PFSK-1 (cell line): ENCODE data around the gene PAPLN.

ENCODE experiments used
- FOXP2 ChIP-seq: optimal IDR thresholded peaks from 2 replicates; pipeline ENCODE3; 2011; ENCODE audit warnings: borderline replicate concordance, control low read depth, inconsistent platforms; ENCODE audit not compliant: insufficient read depth; ENCODE audit errors: extremely low read length, extremely low read depth
- POLR2AphosphoS5 ChIP-seq: IDR thresholded peaks from 2 replicates; pipeline ENCODE4 v1.6.1; 2012; ENCODE audit warnings: low read depth, mild to moderate bottlenecking, control low read depth, low read length, moderate library complexity
- REST ChIP-seq, 2 experiments: IDR thresholded peaks; 2 replicates each; pipeline versions ENCODE4 v1.6.1 to v1.8.0; 2011 to 2012; ENCODE audit warnings: low read depth in 2 of 2, low read length in 2 of 2, control low read depth in 1 of 2, inconsistent platforms in 1 of 2, mild to moderate bottlenecking in 1 of 2, moderate library complexity in 1 of 2; ENCODE audit not compliant: insufficient read depth in 1 of 2
- SIN3A ChIP-seq: IDR thresholded peaks from 2 replicates; pipeline ENCODE4 v1.6.1; 2012; ENCODE audit warnings: mild to moderate bottlenecking, low read length, moderate library complexity, borderline replicate concordance; ENCODE audit not compliant: insufficient read depth
- TAF1 ChIP-seq: IDR thresholded peaks from 2 replicates; pipeline ENCODE4 v1.6.1; 2012; ENCODE audit warnings: low read length, control low read depth, borderline replicate concordance; ENCODE audit not compliant: insufficient read depth

Gene PAPLN

GRCh38 chr14:73283608-73284379 is 46.5 kb downstream of the PAPLN start:
- TF ChIP-seq SIN3A: no peak
- TF ChIP-seq TAF1: no peak
- TF ChIP-seq FOXP2: no peak
- TF ChIP-seq REST (IDR thresholded peaks at IDR 0.05; ENCODE audit: insufficient read depth in 1 of 2, low read depth in 2 of 2, low read length in 2 of 2): no peak
- no peak for TF ChIP-seq POLR2AphosphoS5

- no peak for TF ChIP-seq SIN3A
- no peak for TF ChIP-seq POLR2AphosphoS5
- TF ChIP-seq FOXP2: no peak
- no peak for TF ChIP-seq REST (IDR thresholded peaks at IDR 0.05; ENCODE audit: insufficient read depth in 1 of 2, low read depth in 2 of 2, low read length in 2 of 2)
- no peak for TF ChIP-seq TAF1
Observed at GRCh38 chr14:73285979-73286378, 48.7 kb downstream of the PAPLN start.

- no peak for TF ChIP-seq POLR2AphosphoS5
- TF ChIP-seq SIN3A: no peak
- no peak for TF ChIP-seq REST (IDR thresholded peaks at IDR 0.05; ENCODE audit: insufficient read depth in 1 of 2, low read depth in 2 of 2, low read length in 2 of 2)
- no peak for TF ChIP-seq FOXP2
- TF ChIP-seq TAF1: no peak
Observed at GRCh38 chr14:73286598-73286997, 49.3 kb downstream of the PAPLN start.

- TF ChIP-seq REST (IDR thresholded peaks at IDR 0.05; ENCODE audit: insufficient read depth in 1 of 2, low read depth in 2 of 2, low read length in 2 of 2): no peak
- TF ChIP-seq TAF1: no peak
- no peak for TF ChIP-seq POLR2AphosphoS5
- no peak for TF ChIP-seq SIN3A
- TF ChIP-seq FOXP2: no peak
Observed at GRCh38 chr14:73287071-73287470, 49.8 kb downstream of the PAPLN start.

- TF ChIP-seq FOXP2: no peak
- no peak for TF ChIP-seq REST (IDR thresholded peaks at IDR 0.05; ENCODE audit: insufficient read depth in 1 of 2, low read depth in 2 of 2, low read length in 2 of 2)
- no peak for TF ChIP-seq TAF1
- TF ChIP-seq SIN3A: no peak
- no peak for TF ChIP-seq POLR2AphosphoS5
Observed at GRCh38 chr14:73289308-73289707, 52.0 kb downstream of the PAPLN start.
